D721Med (cell line): Measurements from ENCODE around the gene ACKR1.
A peak's percentile ranks its signal among the peaks of the same experiment; 100 is the strongest.

Source experiments
- DNase-seq: peaks from one replicate; pipeline ENCODE4 v3.0.0; 2011; ENCODE audit warnings: low spot score; ENCODE audit not compliant: insufficient read length
- FAIRE-seq: peaks from 2 replicates; lab custom pipeline; 2011; peaks lifted over from hg19 to GRCh38; lab: Jason Lieb, UNC
- TF ChIP-seq, protein P1 (sequence below): IDR thresholded peaks from 2 replicates; pipeline ENCODE4 v1.5.1; 2012; ENCODE audit warnings: mild to moderate bottlenecking, control low read depth; ENCODE audit not compliant: insufficient read depth; ENCODE audit errors: missing control alignments

ACKR1 gene

DNA sequence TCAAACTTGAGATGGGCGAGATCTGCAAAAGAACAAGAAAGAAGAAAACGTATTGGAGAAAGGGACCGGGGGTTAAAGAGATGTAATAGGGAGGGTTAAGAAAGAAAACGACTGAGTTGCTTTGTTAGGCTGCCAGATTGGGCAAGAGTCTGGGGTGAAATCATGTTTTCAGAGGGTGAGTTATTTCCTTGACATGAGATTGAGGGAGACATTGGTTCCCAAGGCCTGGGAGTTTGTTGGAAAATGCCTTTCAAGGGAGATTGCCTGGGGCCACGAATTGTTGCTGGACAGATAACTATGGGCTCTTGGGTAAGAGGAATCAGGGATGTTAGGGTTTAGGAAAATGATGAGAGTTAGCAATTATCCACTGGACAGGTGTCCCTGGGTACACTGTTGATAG is 34.0 kb upstream of the ACKR1 start:
- TF ChIP-seq, protein P1, sequence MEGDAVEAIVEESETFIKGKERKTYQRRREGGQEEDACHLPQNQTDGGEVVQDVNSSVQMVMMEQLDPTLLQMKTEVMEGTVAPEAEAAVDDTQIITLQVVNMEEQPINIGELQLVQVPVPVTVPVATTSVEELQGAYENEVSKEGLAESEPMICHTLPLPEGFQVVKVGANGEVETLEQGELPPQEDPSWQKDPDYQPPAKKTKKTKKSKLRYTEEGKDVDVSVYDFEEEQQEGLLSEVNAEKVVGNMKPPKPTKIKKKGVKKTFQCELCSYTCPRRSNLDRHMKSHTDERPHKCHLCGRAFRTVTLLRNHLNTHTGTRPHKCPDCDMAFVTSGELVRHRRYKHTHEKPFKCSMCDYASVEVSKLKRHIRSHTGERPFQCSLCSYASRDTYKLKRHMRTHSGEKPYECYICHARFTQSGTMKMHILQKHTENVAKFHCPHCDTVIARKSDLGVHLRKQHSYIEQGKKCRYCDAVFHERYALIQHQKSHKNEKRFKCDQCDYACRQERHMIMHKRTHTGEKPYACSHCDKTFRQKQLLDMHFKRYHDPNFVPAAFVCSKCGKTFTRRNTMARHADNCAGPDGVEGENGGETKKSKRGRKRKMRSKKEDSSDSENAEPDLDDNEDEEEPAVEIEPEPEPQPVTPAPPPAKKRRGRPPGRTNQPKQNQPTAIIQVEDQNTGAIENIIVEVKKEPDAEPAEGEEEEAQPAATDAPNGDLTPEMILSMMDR = no peak
- DNase-seq = no peak
- FAIRE-seq = no peak

DNA sequence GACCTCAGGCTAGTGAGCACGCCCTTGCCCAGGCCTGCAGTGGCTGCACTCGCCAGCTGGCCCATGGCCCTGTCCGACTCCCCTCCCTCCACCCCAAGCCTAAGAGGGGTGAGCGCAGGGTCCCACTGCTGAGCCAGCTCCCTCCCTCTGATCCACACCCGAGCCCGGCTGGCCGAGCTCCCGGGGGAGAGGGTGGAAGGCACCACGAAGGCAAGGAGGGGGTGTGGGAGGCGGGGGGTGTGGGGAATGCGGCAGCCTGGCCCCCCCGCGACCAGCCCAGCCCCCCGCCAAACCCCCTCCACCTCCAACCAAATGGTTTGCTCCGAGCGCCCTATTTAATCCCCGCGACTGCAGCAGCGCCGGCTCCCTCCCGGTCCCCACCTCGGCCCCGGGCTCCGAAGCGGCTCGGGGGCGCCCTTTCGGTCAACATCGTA is 33.4 kb upstream of the ACKR1 start, which contains the start of gene CADM3:
CADM3 (plus strand) TSS at position 362 of the 434 bp plus-strand sequence. CDS start 151 bp downstream, outside the sequence.
- peak; percentile 81 for DNase-seq
- TF ChIP-seq, protein P1 = no peak
- FAIRE-seq = no peak

DNA sequence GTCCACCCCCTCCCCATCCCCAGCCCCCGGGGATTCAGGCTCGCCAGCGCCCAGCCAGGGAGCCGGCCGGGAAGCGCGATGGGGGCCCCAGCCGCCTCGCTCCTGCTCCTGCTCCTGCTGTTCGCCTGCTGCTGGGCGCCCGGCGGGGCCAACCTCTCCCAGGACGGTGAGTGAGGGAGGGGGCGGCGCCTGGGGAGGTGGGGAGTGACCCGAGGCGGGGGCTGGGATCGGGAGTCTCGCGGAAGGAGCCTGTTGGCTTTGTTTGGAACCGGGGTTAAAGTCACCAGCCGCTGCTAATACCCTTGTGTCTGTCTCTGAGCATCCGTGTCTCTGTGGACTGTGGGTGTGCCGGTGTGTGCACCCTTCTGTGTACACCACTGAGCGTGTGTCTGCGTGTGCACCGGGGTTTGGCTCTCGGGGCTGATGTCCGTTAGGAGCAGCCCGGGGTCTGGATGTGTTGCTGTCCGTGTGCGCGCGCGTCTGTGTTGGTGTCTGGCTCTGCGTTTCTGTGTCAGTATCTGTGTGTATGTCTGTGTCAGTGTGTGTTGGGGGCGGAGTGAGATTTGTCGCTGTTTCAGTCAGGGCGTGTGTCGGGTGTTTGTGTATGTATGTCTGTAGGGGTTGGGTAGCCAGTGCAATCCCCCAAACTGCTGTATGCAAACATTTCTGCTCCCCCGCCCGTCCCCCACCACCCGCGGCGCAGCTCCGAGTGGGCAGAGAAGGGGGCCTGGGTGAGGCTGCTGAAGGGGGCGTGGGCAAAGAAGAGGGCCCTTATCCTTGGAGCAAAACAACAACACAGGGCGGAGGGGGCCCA is 32.8 kb upstream of the ACKR1 start:
- no peak for FAIRE-seq
- TF ChIP-seq, protein P1 = no peak
- DNase-seq = peak; percentile 42

DNA sequence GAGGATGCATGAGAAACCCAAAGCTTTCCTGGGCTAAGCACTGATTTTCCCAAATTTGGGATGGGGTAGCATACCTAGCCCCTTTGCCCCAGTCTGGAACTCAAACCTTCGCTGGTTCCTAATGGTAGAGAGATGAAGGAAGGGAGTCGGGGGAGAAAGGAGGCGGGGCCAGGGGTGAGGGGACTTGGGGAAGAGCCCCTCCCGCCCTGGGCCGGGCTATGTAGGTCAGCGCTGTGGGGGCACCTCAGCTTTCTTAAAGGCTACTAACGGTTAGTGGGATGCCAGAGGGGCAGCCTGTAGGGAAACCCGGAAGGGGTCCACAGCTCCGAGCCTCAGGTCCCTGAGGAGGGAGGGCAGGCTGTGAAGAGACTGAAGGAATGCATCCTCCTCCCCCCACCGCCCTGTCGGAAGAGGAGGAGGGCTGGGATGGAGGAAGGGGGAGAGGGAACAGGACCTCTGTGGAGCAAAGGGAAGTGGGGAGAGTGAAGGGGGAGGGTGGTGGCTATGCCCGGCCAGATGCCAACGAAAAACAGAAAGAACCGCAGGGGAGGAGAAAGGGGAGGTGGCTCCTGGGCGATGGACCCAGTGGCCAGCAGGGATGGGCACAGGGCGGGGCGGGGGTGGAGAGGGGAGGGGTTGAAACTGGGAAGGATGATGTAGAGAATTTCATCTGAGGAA is 31.9 kb upstream of the ACKR1 start:
- no peak for DNase-seq
- no peak for FAIRE-seq
- TF ChIP-seq, protein P1 = no peak

DNA sequence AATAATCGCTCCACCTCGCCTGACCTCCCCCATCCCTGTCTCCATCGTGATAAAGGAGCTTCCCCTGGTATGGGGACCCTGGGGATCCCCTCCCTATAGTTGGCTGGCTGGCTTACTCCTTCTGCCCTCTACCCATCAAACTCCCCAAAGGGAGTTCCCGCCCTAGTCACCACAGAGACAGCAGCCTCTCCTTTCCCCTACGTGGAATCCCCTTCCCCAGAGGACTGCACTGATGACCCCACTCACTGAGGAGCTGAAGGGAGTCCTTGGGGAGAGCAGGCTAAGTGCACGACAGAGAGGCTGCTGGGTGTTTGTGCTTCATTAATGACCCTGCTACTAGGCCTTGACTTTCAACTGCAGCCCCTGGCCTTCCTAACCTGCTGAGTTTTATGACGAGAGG is 31.4 kb upstream of the ACKR1 start:
- no peak for FAIRE-seq
- TF ChIP-seq, protein P1 = no peak
- DNase-seq = no peak

DNA sequence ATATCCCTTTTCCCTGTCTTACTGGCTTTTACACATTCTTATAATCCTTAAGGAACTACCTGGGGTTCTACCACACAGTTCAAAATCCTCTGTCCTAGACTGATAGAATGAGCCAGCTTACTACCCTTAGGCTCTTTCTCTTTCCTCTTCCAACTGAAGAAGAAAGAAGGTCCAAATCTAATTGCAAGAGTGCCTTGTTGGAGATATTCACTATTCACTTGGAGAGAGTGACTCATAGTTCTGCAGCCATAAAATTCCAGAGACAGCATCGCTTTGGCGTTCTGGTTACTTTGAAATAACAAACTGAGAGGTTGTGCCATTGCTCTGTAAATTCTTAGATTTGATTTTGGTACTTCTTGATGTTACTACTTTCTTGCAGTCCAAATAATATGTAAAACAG is 29.1 kb upstream of the ACKR1 start:
- DNase-seq (no peak), FAIRE-seq (peak; percentile 35)
- TF ChIP-seq, protein P1 = no peak
